Suppressor macrophage treated with lipopolysaccharide for 4 hours (primary cell): ENCODE data around the gene ZCCHC24.
A peak's percentile ranks its signal among the peaks of the same experiment; 100 is the strongest.

Experiments
- DNase-seq: peaks from one replicate; pipeline ENCODE4 v3.0.0-alpha.2; 2020

ZCCHC24 gene

DNA sequence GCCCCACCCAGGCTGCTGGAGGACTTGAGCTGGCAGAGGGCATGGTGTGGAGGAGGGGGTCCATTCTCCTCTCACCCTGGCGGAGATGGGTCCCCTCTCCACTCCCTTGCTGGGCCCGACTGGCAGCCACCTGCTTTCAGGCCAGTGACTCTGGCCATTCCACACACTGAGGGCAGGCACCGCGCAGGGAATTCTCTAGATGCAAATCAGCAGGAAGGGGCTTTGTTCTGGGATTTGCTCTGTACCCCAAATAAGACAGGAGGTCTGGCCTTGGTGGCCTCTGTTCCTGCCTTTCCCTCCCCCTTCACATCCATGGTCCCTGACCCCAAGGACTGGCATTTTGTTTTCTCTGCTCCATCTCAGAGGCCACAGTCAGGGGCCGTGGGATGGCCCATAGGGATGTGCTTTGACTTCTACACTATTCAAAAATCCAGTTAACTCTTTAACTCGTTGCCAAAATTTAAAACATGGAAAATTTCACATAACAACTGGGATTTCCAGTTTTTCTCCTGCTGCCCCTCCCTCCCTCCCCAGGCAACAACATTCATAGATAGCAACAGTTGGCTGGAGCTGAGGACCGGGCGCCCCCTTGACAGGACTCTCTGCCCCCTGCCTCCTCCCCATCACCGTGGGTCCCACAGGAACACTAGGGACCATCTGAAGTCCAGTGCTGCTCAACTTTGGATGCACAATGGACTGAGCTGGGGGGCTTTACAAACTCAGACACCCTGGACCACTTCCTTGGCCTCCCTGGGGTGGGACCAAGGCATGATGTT, 64.3 kb downstream of the ZCCHC24 start:
- no peak for DNase-seq

DNA sequence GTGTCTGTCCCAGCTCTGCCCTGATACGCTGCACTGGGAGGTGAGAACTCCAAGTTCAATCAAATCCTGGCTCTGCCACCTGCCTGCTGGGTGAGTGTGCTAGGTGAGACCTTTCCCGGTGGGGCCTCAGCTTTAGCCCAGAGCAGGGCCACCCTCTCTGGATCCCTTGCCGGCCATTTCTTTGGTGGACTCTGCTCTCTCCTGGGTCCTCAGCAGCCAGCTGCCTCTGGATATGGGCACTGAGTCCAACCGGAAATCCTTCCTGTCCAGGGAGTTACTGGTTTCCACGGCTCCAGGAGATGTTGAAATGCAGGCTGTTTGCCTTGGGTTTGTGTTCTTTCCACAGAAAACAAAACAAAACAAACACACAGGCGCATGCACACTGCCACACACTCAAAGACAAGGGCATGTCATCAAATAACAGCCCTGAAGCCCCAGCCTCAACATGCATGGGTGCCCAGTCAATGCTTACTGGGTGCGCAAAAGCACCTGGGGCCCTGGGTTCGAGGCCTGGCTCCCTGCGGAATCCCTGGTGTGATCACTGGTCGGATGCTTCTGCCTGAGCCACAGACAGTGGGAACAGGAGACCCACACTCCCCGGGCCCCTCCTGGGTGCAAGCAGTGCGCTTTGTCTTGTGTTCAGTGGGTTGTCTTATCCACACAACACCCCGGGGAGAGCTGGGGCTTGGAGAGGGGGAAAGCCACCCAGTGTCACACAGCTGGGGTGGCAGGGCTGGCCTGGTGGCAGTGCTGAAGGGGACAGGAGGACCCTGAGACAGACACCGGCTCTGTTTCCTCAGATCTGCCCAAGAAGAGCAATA, 65.1 kb downstream of the ZCCHC24 start:
- DNase-seq, result no peak

DNA sequence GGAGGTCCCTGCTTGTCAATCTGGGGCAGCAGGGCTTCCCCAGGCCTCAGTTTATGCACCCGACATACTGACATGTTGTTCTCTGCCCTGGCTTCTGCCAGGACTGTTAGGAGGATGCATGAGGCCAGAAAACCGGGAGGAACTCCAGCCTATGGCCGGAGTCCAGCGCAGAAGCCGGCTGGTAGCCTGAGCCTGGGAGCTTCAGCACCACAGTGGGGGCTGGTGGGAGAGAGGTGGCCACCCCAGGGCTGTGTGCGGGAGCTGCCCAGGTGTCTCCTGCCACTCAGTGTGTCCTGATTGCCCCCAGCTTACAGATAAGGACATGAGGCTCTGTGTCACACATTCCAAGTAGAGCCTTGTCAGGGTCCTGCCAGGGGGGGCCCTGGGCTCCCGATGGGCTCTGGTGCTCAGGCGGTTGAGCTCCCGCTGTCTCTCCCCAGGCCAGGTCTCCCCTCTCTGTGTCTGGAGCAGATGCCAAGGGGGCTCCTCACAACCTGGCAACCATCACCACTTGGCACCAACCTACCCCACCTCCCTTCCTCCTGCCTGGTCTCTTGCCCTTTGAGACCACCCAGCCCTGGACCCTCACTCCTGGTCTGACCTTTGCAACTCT, 65.8 kb downstream of the ZCCHC24 start:
- no peak for DNase-seq

DNA sequence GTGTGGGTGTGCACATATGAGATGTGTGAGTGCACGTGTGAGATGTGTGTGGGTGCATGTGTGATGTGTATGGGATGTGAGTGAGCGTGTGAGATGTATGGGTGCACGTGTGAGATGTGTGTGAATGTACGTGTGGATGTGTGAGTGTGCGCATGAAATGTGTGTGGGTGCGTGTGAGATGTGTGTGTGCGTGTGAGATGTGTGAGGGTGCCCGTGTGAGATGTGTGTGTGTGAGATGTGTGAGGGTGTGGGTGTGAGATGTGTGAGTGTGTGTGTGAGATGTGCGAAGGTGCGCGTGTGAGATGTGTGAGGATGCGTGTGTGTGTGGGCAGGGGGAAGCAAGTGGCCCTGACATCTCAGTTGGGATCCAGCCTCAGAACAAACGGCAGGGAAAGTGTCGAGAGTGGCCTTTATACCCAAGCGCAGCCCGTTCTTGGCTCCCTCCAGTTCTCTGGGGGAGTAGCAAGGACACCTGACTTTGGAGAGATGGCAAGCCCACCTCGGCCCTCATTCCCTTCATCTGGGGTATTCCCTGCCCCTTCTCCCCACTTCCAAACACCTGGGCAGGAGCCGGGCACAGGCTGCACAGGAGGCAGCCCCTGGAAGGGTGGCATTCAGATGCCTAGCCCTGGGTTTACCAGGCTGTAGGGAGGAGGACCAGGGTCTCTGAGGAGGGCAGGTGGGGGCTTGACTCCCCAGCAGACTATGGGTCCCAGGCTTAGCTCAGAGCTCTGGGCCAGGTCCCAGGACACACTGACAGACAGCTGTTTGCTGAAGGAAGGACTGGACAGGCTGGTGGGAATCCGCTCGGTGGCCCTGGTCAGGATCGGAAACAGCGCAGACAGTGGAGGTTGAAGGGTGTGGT, 66.5 kb downstream of the ZCCHC24 start:
- DNase-seq, result no peak

DNA sequence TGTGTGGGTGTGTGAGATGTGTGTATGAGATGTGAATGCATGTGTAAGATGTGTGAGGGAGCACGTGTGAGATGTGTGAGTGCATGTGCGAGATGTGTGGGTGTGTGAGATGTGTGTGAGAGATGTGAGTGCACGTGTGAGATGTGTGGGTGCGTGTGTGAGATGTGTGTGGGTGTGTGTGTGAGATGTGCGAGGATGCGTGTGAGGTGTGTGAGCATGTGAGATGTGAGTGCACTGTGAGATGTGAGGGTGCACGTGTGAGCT, 67.1 kb downstream of the ZCCHC24 start:
- no peak for DNase-seq

DNA sequence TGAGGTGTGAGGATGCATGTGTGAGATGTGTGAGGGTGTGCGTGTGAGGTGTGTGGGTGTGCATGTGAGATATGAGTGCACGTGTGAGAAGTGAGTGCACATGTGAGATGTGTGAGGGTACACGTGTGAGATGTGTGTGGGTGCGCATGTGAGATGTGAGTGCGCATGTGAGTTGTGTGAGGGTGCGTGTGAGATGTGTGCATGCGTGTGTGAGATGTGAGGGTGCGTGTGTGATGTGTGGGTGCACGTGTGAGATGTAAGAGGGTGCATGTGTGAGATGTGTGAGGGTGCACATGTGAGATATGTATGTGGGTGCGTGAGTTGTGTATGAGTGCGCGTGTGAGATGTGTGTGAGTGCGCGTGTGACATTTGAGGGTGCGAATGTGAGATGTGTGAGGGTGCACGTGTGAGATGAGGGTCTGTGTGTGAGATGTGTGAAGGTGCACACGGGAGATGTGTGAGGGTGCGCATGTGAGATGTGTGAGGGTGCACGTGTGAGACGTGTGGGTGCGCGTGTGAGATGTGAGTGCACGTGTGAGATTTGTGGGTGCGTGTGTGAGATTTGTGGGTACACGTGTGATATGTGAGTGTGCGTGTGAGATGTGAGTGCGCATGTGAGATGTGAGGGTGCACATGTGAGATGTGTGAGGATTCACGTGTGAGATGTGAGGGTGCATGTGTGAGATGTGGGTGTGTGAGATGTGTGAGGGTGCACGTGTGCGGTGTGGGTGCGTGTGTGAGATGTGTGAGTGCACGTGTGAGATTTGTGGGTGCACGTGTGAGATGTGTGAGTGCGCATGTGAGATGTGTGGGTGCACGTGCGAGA, 67.7 kb downstream of the ZCCHC24 start:
- DNase-seq, result no peak

DNA sequence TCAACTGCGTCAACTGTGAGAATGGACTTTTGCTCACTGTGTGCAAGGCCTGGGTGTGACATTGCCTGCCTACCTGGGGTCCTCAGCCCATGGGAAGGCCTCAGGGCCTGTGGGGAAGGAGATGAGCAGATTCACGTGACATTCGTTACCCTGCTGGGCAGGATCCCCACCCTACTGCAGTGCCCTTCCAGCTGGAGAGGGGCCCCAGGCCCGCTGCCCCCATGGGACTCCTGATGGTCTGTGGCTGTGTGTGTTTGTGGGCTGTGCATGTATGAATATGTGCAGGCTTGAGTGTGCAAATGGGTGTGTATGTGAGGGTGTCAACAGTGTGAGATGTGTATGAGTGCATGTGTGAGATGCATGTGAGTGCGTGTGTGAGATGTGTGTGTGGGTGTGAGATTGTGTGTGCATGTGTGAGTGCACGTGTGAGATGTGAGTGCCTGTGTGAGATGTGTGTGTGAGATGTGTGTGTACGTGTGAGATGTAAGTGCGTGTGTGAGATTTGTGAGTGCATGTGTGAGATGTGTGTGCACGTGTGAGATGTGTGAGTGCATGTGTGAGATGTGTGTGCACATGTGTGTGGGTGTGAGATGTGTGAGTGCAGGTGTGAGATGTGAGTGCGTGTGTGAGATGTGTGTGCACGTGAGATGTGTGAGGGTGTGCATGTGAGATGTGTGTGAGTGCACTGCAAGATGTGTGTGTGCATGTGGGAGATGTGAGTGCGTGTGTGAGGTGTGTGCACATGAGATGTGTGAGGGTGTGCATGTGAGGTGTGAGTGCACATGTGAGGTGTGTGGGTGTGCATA, 68.5 kb downstream of the ZCCHC24 start:
- DNase-seq, result no peak

DNA sequence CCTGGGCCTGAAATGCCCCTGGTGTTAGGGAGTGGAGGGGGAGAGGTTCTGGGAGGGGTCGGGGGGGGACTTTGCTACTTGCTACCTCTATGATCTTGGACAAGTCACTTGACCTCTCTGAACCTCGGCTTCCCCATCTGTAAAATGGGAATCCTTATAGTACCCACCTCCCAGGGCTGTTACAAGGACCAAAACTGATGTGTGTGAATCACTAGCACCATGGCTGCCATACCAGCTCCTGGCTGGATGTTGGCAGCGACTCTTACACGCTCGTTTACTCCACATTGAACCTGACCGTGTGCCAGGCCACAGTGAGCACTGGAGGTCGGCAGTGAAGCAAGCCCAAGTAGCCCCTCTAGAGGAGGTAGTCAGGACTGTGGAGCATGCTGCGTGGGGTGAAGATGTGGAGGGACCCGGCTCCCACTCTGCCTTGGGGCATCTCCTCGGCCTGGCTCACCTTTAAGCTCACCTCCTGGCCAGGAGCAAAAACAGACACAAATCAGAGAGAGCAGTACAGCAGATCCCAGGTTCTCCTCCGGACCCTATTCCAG, 69.3 kb downstream of the ZCCHC24 start:
- DNase-seq, result no peak

DNA sequence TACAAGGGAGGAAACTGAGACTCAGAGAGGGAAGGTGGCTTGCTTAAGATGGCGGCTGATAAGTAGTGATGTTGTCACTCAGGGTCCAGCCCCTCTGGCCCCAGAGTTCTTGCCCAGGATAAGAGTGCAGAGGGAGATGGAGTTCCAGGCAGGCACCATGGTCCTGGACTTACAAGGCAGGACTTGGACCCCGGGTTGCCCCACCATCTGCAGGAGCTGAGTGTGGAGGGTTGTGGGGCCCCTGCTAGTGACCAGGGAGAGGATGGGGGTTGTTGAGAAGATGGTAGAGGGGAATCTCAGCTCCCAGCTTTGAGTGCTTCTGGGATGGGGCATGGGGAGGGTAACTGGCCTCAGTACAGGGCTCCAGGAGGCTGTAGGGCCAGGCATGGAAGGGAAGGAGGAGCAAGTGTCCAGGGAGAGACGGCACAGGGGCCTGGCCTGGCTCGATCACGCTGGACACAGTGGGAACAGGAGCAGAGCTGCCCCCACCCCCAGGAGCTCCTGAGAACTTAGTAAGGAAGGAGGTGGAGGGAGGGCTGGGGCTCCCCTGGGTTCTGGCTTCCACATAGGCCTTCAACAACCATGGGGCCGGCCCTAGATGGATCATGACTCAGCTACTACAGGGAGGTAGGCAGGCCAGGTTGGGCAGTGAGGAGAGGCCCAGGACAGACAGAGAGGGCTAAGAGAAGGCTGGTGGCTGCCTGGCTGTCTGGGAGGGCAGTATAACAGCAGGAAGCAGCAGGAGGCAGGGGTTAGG, 69.9 kb downstream of the ZCCHC24 start:
- DNase-seq, result no peak

DNA sequence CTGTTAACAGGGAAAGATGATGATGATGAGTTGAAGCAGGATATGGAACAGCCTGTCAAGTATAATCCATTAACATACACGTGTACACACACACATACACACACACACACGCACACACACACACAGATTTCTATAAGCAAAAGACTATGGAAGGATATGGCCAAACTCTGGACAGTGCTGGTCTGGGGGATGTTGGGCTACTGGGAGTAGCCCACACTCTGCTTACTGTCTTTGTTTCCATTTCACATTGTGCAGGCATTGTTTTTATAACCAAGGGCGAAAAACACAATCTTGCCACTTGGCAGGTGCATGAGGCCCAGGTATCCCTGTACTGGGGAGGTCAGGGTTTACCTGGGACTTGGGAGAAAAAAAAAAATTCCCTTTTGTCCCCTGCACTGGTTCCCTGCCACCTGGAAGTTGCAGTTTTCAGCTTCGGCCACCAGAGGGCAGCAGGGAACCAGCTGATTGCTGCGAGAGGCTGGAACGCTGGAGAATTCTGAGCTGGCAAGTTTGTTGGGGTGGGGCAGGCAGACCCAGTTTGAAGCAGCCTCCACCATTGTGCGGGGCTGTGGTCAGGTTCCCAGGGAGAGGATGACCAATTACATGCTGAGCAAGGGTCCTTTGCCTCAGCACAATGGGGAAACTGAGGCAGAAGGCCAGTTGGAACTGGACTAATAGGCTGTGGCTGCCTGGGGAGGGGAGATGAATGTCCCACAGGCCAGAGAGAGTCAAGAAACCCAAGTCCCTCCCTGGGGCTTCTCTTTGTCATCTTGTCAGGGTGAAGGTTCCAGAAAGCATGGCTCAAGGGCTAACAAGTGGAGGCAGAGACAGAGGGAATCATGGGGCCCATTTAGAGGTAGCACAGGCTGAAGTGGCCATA, 70.9 kb downstream of the ZCCHC24 start:
- DNase-seq, result peak; percentile 83

DNA sequence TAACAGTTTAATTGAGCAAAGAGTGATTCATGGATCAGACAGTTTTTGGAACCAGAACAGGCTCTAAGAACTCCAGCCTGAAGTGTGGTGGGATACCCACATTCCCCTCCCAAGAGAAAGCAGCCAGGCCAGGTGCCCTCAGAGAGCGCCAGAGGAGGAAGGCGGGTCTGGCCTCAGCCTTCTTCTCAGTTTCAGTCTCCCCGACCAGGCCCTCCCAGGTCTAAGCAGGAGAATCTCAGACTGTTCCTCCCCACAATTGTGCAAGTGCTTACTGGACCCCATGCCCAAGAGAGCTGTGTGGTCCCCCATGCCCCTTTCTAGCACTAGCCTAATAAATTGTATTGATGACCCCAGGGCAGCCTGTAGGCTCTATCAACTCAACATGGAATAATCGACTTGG, 72.6 kb downstream of the ZCCHC24 start:
- DNase-seq, result no peak

DNA sequence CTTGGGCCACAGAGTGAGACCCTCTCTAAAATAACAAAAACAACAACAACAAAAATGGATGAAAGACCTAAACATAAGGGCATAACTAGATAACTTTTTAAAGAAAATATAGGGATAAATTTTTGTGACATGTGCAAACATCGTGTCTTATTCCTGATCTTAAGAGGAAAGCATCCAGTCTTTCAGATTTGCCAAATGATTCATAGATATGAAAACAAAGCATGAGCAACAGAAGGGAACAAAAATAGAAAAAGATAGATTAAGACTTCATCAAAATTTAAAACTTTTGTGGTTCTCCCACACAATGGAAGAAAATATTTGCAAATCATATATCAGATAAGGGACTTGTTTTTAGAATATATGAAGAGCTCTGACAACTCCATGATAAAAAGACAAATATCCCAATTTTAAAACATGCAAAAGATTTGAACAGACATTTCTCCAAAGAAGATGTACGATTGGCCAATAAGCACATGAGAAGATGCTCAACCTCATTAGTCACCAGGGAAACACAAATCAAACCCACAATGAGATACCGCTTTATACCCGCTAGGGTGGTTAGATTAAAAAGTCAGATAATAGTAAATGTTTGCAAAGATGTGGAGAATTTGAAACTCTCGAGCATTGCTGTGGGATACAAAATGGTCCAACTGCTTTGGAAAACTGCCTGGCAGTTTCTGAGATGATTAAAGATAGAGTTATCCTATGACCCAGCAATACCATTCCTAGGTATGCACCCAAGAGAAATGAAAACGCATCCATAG, 77.8 kb downstream of the ZCCHC24 start:
- DNase-seq, result no peak

DNA sequence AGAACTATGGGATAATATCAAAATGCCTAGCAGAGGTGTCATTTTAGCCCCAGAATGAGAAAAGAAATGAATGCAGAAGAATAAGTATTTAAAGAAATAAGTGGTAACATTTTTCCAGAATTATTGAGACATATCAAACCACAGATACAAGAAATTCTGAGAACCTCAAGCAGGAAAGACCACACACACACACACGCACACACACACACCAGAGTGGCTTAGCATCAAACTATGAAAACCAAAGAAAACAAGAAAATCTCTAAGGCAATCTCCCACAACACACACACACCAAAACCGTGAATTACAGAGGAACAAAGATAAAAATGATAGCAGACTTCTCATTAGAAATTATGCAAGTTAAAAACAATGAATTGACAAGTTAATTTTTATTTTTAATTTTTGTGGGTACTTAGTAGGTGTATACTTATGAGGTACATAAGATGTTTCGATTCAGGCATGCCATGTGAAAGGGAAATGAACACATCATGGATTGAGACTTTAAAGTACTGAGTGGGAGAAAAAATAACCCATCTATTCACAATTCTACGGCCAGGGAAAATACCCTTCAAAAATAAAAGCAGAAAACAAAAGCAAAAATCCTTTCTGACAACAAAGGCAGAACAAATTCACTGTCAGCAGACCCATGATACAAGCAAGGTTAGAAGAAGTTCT, 83.6 kb downstream of the ZCCHC24 start:
- DNase-seq, result no peak

DNA sequence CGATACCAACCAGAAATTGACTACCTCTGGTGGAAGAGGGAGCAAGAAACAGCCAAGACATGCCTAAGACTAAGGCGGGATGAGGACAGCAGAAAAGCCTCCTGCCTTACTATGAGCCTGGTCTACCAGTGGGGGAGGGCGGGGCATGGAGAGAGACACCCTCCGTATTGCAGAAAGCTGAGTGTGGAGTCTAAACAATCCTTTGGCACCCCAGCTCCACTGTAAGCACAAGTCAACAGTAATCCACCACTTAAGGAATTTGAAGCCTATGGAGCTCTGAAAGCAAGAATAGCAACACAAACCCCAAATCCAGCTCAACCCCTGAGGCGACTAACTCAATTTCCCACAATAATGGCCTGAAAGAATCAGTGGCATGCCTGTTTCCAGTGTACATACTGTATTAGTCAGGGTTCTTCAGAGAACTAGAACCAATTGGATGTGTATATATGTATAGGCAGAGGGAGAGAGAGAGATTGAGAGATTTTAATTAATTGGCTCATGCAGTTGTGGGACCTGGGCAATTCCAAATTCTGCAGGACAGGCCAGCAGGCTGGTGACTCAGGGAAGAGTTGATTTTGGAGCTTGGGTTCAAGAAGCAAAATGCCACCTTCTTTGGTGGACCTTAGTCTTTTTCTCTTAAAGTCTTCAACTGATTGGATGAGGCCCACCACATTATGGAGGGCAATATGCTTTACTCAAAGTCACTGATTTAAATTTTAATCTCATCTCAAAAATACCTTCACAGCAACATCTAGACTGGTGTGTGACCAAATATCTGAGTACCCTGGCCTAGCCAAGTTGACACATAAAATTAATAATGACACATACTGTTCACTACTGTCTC, 84.7 kb downstream of the ZCCHC24 start:
- no peak for DNase-seq

DNA sequence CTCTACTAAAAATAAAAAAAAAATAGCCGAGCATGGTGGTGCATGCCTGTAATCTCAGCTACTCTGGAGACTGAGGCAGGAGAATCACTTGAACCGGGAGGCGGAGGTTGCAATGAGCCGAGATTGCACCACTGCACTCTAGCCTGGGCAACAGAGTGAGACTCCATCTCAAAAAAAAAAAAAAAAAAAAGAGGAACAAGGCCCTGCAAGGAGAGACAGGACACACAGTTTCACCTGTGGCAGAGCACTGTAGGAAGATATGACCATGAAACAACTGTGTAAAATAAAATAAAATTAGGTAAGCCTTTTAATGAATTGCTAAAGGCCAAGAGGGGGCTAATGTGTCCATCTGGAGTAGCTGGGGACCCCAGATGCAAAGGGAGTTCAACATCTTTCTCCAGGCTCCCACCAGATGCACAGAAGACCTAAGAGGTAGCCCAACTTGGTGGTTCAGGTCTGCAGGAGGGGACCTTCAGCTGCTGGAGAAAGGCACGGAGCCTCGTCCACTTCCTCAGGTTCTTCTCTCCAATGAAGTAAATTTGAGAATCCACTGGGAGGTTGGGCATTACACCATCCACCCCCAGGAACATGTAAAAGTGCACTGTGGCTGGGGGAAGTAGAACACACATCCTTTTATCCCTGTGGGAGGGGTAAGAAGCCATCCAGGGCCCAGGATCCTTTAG, 85.5 kb downstream of the ZCCHC24 start:
- DNase-seq, result no peak

DNA sequence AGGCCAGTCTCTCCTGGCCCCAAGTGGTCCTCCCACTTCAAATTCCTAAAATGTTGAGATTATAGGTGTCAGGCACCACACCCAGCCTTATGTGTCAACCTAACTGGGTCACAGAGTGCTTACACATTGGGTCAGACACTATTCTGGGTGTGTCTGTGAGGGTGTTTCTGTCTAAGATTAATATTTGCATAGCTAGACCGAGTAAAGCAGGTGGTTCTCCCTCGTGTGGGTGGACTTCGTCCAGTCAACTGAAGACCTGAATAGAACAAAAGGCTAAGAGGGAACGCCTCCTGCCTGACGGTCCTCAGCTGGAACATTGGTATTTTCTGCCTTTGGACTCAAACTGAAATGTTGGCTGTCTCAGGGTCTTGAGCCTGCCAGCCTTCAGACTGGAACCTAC, 86.6 kb downstream of the ZCCHC24 start:
- DNase-seq, result no peak
